Mesendoderm (in vitro differentiated cells): ENCODE data around the gene ZIC5.

Experiments used
- DNase-seq: peaks from one replicate; pipeline ENCODE4 v3.0.0; 2013
- H2AK5ac ChIP-seq: 2 replicates; pipeline ENCODE4 v1.6.1; 2013; ENCODE audit warnings: low read length, inconsistent platforms
- H2BK120ac ChIP-seq: 2 replicates; pipeline ENCODE4 v1.6.1; 2013; ENCODE audit warnings: low read depth, mild to moderate bottlenecking, low read length, moderate library complexity, mixed read lengths
- H2BK15ac ChIP-seq: replicated peaks from 2 replicates; pipeline ENCODE4 v1.6.1; 2013; ENCODE audit warnings: low read depth, mild to moderate bottlenecking, moderate library complexity
- H2BK5ac ChIP-seq: 2 replicates; pipeline ENCODE4 v1.6.1; 2013; ENCODE audit warnings: low read length, inconsistent platforms
- H3K18ac ChIP-seq: 2 replicates; pipeline ENCODE4 v1.6.1; 2013; ENCODE audit warnings: mild to moderate bottlenecking, low read length, mixed read lengths
- H3K23ac ChIP-seq: one replicate; pipeline ENCODE4 v1.6.1; 2013; ENCODE audit warnings: low read length
- H3K27ac ChIP-seq: 2 replicates; pipeline ENCODE4 v1.5.1; 2013; ENCODE audit warnings: low read depth, mild to moderate bottlenecking, inconsistent platforms, low read length, moderate library complexity
- H3K27me3 ChIP-seq: 2 replicates; pipeline ENCODE4 v1.6.1; 2013; ENCODE audit warnings: low read length, control low read depth, mild to moderate bottlenecking, inconsistent platforms; ENCODE audit not compliant: insufficient read depth, poor library complexity
- H3K36me3 ChIP-seq: 2 replicates; pipeline ENCODE4 v1.6.1; 2013; ENCODE audit warnings: low read length, inconsistent platforms; ENCODE audit not compliant: control insufficient read depth, insufficient read depth
- H3K4ac ChIP-seq: one replicate; pipeline ENCODE4 v1.6.1; 2013; ENCODE audit warnings: low read depth, mild to moderate bottlenecking, low read length, moderate library complexity
- H3K4me1 ChIP-seq: 2 replicates; pipeline ENCODE4 v1.6.1; 2013; ENCODE audit warnings: low read depth, low read length, inconsistent platforms; ENCODE audit not compliant: control insufficient read depth
- H3K4me2 ChIP-seq: 2 replicates; pipeline ENCODE4 v1.6.1; 2013; ENCODE audit warnings: low read length
- H3K4me3 ChIP-seq: 2 replicates; pipeline ENCODE4 v1.5.1; 2013; ENCODE audit warnings: mild to moderate bottlenecking, low read length
- H3K56ac ChIP-seq: one replicate; pipeline ENCODE4 v1.6.1; 2013; ENCODE audit warnings: low read length
- H3K79me1 ChIP-seq: 2 replicates; pipeline ENCODE4 v1.6.1; 2013; ENCODE audit warnings: low read length, inconsistent platforms
- H3K79me2 ChIP-seq: 2 replicates; pipeline ENCODE4 v1.6.1; 2013; ENCODE audit warnings: mild to moderate bottlenecking, low read length; ENCODE audit not compliant: control insufficient read depth, insufficient read depth
- H3K9ac ChIP-seq: 2 replicates; pipeline ENCODE4 v1.6.1; 2013; ENCODE audit warnings: low read length, inconsistent platforms
- H4K5ac ChIP-seq: one replicate; pipeline ENCODE4 v1.6.1; 2013; ENCODE audit warnings: low read length
- H4K8ac ChIP-seq: one replicate; pipeline ENCODE4 v1.6.1; 2013; ENCODE audit warnings: low read depth, mild to moderate bottlenecking, control low read depth, low read length, moderate library complexity
- WGBS: extraction: QIAGEN DNeasy Blood & Tissue Kit; methylation state at CpG from one replicate; pipeline ENCODE4 v1.1.7; 2013; ENCODE audit warnings: low lambda C conversion rate, missing lambda C conversion rate; ENCODE audit not compliant: insufficient coverage; ENCODE audit errors: extremely low coverage; 5-methylcytosine and 5-hydroxymethylcytosine counted together

Gene ZIC5

GRCh38 chr13:99985241-99985874, 13.8 kb upstream of the ZIC5 start:
- peak overlapping the region; percentile 64 for H2BK5ac ChIP-seq
- H3K27me3 ChIP-seq: no peaks in the 10 kb centered on the region
- no peak overlapping the region for H2AK5ac ChIP-seq
- no peaks in the 10 kb centered on the region for H3K79me1 ChIP-seq
- H3K36me3 ChIP-seq: peaks cover 10% of the 10 kb centered on the region
- H3K4ac ChIP-seq: peak overlapping the region; percentile 88
- no peak overlapping the region for H2BK15ac ChIP-seq
- H3K4me1 ChIP-seq: peaks cover 5% of the 10 kb centered on the region
- H3K4me2 ChIP-seq: peak overlapping the region; percentile 60
- peak overlapping the region; percentile 15 for H3K23ac ChIP-seq
- peak overlapping the region; percentile 55 for H3K18ac ChIP-seq
- no CpG with 5 or more reads among the region's 55 CpGs for WGBS
- peaks cover 41% of the 10 kb centered on the region for H3K79me2 ChIP-seq
- H3K9ac ChIP-seq: peak overlapping the region; percentile 100
- H3K27ac ChIP-seq: peak overlapping the region; percentile 100
- peak overlapping the region; percentile 95 for H4K8ac ChIP-seq
- H2BK120ac ChIP-seq: peak overlapping the region; percentile 33
- peak; percentile 81 for DNase-seq
- H4K5ac ChIP-seq: no peak overlapping the region
- peak overlapping the region; percentile 87 for H3K56ac ChIP-seq
- peak overlapping the region; percentile 100 for H3K4me3 ChIP-seq

- H3K27ac ChIP-seq: peak overlapping the region; percentile 100
- peak overlapping the region; percentile 15 for H3K23ac ChIP-seq
- WGBS: no CpG with 5 or more reads among the region's 44 CpGs
- H3K36me3 ChIP-seq: peaks cover 10% of the 10 kb centered on the region
- no peaks in the 10 kb centered on the region for H3K27me3 ChIP-seq
- H3K79me1 ChIP-seq: no peaks in the 10 kb centered on the region
- peak overlapping the region; percentile 33 for H2BK120ac ChIP-seq
- H3K4ac ChIP-seq: peak overlapping the region; percentile 88
- H3K4me3 ChIP-seq: peak overlapping the region; percentile 100
- H3K4me2 ChIP-seq: peak overlapping the region; percentile 60
- H2BK15ac ChIP-seq: no peak overlapping the region
- peak overlapping the region; percentile 64 for H2BK5ac ChIP-seq
- H3K79me2 ChIP-seq: peaks cover 47% of the 10 kb centered on the region
- peak overlapping the region; percentile 87 for H3K56ac ChIP-seq
- no peak overlapping the region for H4K5ac ChIP-seq
- H3K18ac ChIP-seq: peak overlapping the region; percentile 55
- DNase-seq: peak; percentile 92
- peak overlapping the region; percentile 89 for H2AK5ac ChIP-seq
- H4K8ac ChIP-seq: peak overlapping the region; percentile 95
- H3K4me1 ChIP-seq: no peaks in the 10 kb centered on the region
- peak overlapping the region; percentile 100 for H3K9ac ChIP-seq
Observed at GRCh38 chr13:99984461-99985240, 13.1 kb upstream of the ZIC5 start.

- Histone ChIP-seq H2BK120ac (peak overlapping the region; percentile 68), H3K18ac (peak overlapping the region; percentile 97), H4K8ac (peak overlapping the region; percentile 91), H3K36me3 (peaks cover 10% of the 10 kb centered on the region), H3K79me1 (no peaks in the 10 kb centered on the region), H3K23ac (peak overlapping the region; percentile 90), H3K9ac (peak overlapping the region; percentile 100), H3K4ac (peak overlapping the region; percentile 88), H3K27me3 (no peaks in the 10 kb centered on the region), H3K56ac (peak overlapping the region; percentile 87), H2BK15ac (no peak overlapping the region), H3K27ac (peak overlapping the region; percentile 100), H3K4me1 (no peaks in the 10 kb centered on the region), H3K4me2 (peak overlapping the region; percentile 60), H4K5ac (no peak overlapping the region), H2AK5ac (no peak overlapping the region), H3K79me2 (peaks cover 49% of the 10 kb centered on the region), H2BK5ac (peak overlapping the region; percentile 97), H3K4me3 (peak overlapping the region; percentile 100)
- DNase-seq: peak; percentile 94
- WGBS: no CpG with 5 or more reads among the region's 42 CpGs
Observed at GRCh38 chr13:99983499-99984401, 12.2 kb upstream of the ZIC5 start.

GRCh38 chr13:99982731-99983498, 11.3 kb upstream of the ZIC5 start:
- H2BK15ac ChIP-seq: no peak overlapping the region
- H3K4me2 ChIP-seq: peak overlapping the region; percentile 25
- H2BK5ac ChIP-seq: peak overlapping the region; percentile 97
- peak overlapping the region; percentile 100 for H3K4me3 ChIP-seq
- H3K18ac ChIP-seq: peak overlapping the region; percentile 100
- peak overlapping the region; percentile 100 for H3K9ac ChIP-seq
- H3K27me3 ChIP-seq: no peaks in the 10 kb centered on the region
- H2AK5ac ChIP-seq: peak overlapping the region; percentile 52
- H3K27ac ChIP-seq: peak overlapping the region; percentile 100
- H3K79me1 ChIP-seq: no peaks in the 10 kb centered on the region
- WGBS: no CpG with 5 or more reads among the region's 48 CpGs
- peak overlapping the region; percentile 91 for H4K8ac ChIP-seq
- peak overlapping the region; percentile 90 for H3K23ac ChIP-seq
- peak; percentile 62 for DNase-seq
- H3K4ac ChIP-seq: peak overlapping the region; percentile 98
- H4K5ac ChIP-seq: no peak overlapping the region
- peaks cover 10% of the 10 kb centered on the region for H3K36me3 ChIP-seq
- no peaks in the 10 kb centered on the region for H3K4me1 ChIP-seq
- peak overlapping the region; percentile 68 for H2BK120ac ChIP-seq
- peaks cover 49% of the 10 kb centered on the region for H3K79me2 ChIP-seq
- peak overlapping the region; percentile 87 for H3K56ac ChIP-seq
